ENCODE results near the gene PUS10.
A peak's percentile ranks its signal among the peaks of the same experiment; 100 is the strongest.
"Not testable (repeated sequence)": the region's sequence is repeated elsewhere in the genome, so short reads cannot be mapped to it uniquely, and the experiment has no call there.

Gene PUS10

DNA sequence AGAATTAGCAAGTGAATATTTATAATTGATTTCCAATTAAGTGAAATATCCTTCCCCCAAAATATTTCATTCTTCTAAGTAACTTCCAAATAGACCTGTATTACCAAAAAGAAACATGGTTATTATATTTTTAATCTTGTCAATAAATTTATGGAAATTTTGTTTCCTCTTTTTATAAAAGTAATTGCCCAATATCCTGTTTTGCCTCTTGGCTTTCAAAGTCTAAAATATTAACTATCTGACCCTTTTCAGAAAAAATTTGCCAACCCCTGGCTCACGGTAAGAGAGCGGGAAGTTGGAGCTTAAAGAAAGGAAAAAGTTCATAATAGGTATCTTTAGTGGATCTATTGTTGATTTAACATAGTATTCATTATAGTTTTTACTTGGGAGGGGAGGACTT is 27.2 kb upstream of the PUS10 start:
- H3K4me3 ChIP-seq (replicated peaks; ENCODE audit: low read depth, low read length), result no peak overlapping the region

DNA sequence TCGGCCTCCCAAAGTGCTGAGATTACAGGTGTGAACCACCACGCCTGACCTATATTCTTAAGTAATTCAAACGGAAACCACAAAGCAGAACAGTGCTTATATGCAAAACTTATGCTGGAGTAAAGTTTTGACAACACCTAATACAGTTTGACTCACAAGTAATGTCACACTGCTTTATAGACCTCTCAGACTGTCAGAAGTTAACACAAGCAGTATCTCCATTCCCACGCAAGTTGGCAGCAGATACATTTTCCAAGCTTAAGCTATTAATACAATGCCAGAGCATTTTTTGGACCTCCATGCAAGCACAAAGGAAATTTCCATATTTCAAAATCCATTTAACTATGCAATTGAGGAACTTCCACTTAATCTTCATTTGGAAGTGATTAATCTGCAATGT is 26.6 kb upstream of the PUS10 start:
- H3K4me3 ChIP-seq (replicated peaks; ENCODE audit: low read depth, low read length), result no peak overlapping the region
- peak; percentile 38 for DNase-seq (ENCODE audit: low read depth)
- TF ChIP-seq, protein P1, sequence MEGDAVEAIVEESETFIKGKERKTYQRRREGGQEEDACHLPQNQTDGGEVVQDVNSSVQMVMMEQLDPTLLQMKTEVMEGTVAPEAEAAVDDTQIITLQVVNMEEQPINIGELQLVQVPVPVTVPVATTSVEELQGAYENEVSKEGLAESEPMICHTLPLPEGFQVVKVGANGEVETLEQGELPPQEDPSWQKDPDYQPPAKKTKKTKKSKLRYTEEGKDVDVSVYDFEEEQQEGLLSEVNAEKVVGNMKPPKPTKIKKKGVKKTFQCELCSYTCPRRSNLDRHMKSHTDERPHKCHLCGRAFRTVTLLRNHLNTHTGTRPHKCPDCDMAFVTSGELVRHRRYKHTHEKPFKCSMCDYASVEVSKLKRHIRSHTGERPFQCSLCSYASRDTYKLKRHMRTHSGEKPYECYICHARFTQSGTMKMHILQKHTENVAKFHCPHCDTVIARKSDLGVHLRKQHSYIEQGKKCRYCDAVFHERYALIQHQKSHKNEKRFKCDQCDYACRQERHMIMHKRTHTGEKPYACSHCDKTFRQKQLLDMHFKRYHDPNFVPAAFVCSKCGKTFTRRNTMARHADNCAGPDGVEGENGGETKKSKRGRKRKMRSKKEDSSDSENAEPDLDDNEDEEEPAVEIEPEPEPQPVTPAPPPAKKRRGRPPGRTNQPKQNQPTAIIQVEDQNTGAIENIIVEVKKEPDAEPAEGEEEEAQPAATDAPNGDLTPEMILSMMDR (IDR thresholded peaks at IDR 0.05; ENCODE audit: low read length, missing control alignments), result no peak

More for the DNA sequence above, 27.2 kb upstream of the PUS10 start:
- TF ChIP-seq, protein P1 (IDR thresholded peaks at IDR 0.05; ENCODE audit: low read length, missing control alignments), result no peak
- DNase-seq (ENCODE audit: low read depth), result no peak

DNA sequence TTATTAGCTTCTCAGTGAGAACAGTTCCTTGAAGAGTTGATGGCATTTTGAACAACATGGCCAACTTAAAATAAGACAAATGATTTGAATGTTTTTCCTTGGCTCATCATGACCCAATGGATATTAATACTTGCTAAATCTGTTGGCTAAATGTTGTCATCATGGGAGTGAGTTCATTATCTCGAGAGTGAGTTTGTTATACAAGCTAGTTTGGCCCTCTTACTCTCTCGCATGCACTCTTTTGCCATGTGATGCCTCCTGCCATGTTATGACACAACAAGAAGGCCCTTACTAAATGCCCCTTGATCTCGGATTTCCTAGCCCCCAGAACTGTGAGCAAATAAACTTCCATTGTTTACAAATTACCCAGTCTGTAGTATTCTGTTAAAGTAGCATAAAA is 24.8 kb upstream of the PUS10 start:
- H3K4me3 ChIP-seq (replicated peaks; ENCODE audit: low read depth, low read length), result no peak overlapping the region
- TF ChIP-seq, protein P1 (IDR thresholded peaks at IDR 0.05; ENCODE audit: low read length, missing control alignments), result no peak
- DNase-seq (ENCODE audit: low read depth), result no peak

DNA sequence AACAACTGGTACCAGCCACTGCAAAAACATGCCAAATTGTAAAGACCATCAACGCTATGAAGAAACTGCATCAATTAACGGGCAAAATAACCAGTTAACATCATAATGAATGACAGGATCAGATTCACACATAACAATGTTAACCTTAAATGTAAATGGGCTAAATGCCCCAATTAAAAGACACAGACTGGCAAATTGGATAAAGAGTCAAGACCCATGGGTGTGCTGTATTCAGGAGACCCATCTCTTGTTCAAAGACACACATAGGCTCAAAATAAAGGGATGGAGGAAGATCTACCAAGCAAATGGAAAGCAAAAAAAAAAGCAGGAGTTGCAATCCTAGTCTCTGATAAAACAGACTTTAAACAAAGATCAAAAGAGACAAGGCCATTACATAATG is 18.6 kb upstream of the PUS10 start:
- not testable (repeated sequence) for H3K4me3 ChIP-seq (replicated peaks; ENCODE audit: low read depth, low read length); DNase-seq (ENCODE audit: low read depth)

DNA sequence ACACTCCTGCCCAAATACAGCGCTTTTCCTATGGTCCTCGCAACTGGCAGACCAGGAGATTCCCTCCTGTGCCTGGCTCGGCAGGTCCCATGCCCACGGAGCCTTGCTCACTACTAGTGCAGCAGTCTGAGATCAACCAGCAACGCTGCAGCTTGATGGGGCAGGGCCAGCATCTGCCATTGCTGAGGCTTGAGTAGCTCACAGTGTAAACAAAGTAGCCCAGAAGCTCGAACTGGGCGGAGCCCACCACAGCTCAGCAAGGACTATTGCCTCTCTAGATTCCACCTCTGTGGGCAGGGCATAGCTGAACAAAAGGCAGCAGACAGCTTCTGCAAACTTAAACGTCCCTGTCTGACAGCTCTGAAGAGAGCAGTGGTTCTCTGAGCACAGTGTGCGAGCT is 16.5 kb upstream of the PUS10 start:
- not testable (repeated sequence) for DNase-seq (ENCODE audit: low read depth); H3K4me3 ChIP-seq (replicated peaks; ENCODE audit: low read depth, low read length)

DNA sequence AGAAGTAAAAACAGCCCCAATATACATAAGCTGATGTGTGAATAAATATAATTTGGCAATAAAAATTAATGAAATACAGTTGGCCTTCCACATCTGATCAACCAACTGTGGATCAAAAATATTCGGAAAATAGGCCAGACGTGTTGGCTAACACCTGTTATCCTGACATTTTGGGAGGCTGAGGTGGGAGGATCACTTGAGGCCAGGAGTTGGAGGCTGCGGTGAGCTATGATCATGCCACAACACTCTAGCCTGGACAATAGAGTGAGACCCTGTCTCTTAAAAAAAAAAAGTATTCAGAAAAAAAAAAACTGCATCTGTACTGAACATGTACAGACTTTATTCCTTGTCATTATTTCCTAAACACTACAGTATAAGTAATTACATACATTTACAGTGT is 11.5 kb upstream of the PUS10 start:
- no peak for DNase-seq (ENCODE audit: low read depth)
- TF ChIP-seq, protein P1 (IDR thresholded peaks at IDR 0.05; ENCODE audit: low read length, missing control alignments), result no peak
- H3K4me3 ChIP-seq (replicated peaks; ENCODE audit: low read depth, low read length), result no peak overlapping the region

DNA sequence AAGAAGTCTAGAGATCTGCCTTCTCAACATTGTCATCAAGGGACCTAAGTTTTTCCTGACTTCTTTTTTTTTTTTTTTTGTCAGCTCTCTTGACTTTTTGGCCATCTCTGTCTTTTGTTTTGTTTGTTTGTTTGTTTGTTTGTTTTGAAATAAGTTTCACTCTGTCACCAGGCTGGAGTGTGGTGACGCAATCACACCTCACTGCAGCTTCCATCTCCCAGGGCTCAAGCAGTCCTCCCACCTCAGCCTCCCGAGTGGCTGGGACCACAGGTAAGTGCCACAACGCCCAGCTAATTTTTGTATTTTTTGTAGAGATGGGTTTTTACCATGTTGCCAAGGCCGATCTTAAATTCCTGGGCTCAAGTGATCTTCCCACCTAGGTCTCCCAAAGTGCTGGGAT is 5.6 kb upstream of the PUS10 start:
- TF ChIP-seq, protein P1 (IDR thresholded peaks at IDR 0.05; ENCODE audit: low read length, missing control alignments), result no peak
- DNase-seq (ENCODE audit: low read depth), result no peak
- no peak overlapping the region for H3K4me3 ChIP-seq (replicated peaks; ENCODE audit: low read depth, low read length)

DNA sequence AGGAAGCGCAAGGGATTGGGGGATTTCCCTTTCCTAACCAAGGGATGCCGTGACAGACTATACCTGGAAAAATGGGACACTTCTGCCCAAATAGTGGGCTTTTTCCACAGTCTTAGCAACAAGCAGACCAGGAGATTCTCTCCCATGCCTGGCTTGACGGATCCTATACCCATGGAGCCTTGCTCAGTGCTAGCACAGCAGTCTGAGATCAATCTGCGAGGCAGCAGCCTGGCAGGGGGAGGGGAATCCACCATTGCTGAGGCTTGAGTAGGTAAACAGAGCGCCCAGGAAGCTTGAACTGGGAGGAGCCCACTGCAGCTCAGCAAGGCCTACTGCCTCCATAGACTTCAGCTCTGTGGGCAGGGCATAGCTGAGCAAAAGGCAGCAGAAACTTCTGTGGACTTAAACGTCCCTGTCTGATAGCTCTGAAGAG is 3.2 kb upstream of the PUS10 start:
- H3K4me3 ChIP-seq (replicated peaks; ENCODE audit: low read depth, low read length), result no peak overlapping the region
- TF ChIP-seq, protein P1 (IDR thresholded peaks at IDR 0.05; ENCODE audit: low read length, missing control alignments), result no peak
- no peak for DNase-seq (ENCODE audit: low read depth)

All from fibroblast of pulmonary artery (primary cell).